ENCODE measurements around the gene PIP4K2A.

GRCh38 chr10:22552888-22553378 is 161.4 kb downstream of the PIP4K2A start:
- TF ChIP-seq, protein P1, sequence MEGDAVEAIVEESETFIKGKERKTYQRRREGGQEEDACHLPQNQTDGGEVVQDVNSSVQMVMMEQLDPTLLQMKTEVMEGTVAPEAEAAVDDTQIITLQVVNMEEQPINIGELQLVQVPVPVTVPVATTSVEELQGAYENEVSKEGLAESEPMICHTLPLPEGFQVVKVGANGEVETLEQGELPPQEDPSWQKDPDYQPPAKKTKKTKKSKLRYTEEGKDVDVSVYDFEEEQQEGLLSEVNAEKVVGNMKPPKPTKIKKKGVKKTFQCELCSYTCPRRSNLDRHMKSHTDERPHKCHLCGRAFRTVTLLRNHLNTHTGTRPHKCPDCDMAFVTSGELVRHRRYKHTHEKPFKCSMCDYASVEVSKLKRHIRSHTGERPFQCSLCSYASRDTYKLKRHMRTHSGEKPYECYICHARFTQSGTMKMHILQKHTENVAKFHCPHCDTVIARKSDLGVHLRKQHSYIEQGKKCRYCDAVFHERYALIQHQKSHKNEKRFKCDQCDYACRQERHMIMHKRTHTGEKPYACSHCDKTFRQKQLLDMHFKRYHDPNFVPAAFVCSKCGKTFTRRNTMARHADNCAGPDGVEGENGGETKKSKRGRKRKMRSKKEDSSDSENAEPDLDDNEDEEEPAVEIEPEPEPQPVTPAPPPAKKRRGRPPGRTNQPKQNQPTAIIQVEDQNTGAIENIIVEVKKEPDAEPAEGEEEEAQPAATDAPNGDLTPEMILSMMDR (IDR thresholded peaks at IDR 0.05): no peak
- no peak for TF ChIP-seq ZFX (IDR thresholded peaks at IDR 0.05; ENCODE audit: borderline replicate concordance)

Data from 22Rv1 (cell line).